Fibroblast of lung (primary cell): Measurements from ENCODE around the gene RPL37A. TPM values are rescaled to one million over a fixed set of nuclear protein-coding genes. Genes with fewer than 3 reads are reported as not detected.

Source experiments
- DNase-seq, 2 donors: peaks; one replicate each; pipeline versions ENCODE4 v3.0.0 to v3.0.0-alpha.2; 2010; ENCODE audit warnings: low read depth in 2 of 2
- H2AFZ ChIP-seq: 2 replicates; pipeline ENCODE4 v1.5.1; 2012; ENCODE audit warnings: low read length, control low read depth, inconsistent platforms
- H3K27ac ChIP-seq: 2 replicates; pipeline ENCODE4 v1.5.1; 2011; ENCODE audit warnings: low read length, control low read depth; ENCODE audit not compliant: insufficient read depth
- H3K27me3 ChIP-seq: 2 replicates; pipeline ENCODE4 v1.5.1; 2011; ENCODE audit warnings: mild to moderate bottlenecking, low read length; ENCODE audit not compliant: control insufficient read depth, insufficient read depth
- H3K36me3 ChIP-seq: 2 replicates; pipeline ENCODE4 v1.5.1; 2011; ENCODE audit warnings: low read length; ENCODE audit not compliant: control insufficient read depth, insufficient read depth
- H3K4me1 ChIP-seq: 2 replicates; pipeline ENCODE4 v1.5.1; 2011; ENCODE audit warnings: low read length; ENCODE audit not compliant: control insufficient read depth, insufficient read depth; ENCODE audit errors: extremely low read depth
- H3K4me2 ChIP-seq: 2 replicates; pipeline ENCODE4 v1.5.1; 2011; ENCODE audit warnings: low read length, control low read depth; ENCODE audit not compliant: insufficient read depth; ENCODE audit errors: extremely low read depth
- H3K4me3 ChIP-seq, 4 experiments: fragments of 200-600 bp in 1 of 4; sonication (generic) in 1 of 4; replicated peaks in 1 of 4; 2 replicates each; pipeline ENCODE4 v1.5.1; 2011 to 2016; ENCODE audit warnings: low read length in 4 of 4, low read depth in 3 of 4, mild to moderate bottlenecking in 3 of 4, control low read depth in 2 of 4, inconsistent platforms in 1 of 4, mixed read lengths in 1 of 4; ENCODE audit not compliant: insufficient read depth in 1 of 4; ENCODE audit errors: control extremely low read depth in 1 of 4
- H3K79me2 ChIP-seq: 2 replicates; pipeline ENCODE4 v1.5.1; 2012; ENCODE audit warnings: mild to moderate bottlenecking, low read length, inconsistent platforms; ENCODE audit not compliant: control insufficient read depth, insufficient read depth
- H3K9ac ChIP-seq: 2 replicates; pipeline ENCODE4 v1.5.1; 2011; ENCODE audit warnings: mild to moderate bottlenecking, low read length, control low read depth; ENCODE audit not compliant: insufficient read depth
- H3K9me3 ChIP-seq: 2 replicates; pipeline ENCODE4 v1.5.1; 2012; ENCODE audit warnings: low read depth, low read length; ENCODE audit not compliant: control insufficient read depth, insufficient read depth
- H4K20me1 ChIP-seq: 2 replicates; pipeline ENCODE4 v1.5.1; 2011; ENCODE audit warnings: low read length; ENCODE audit not compliant: control insufficient read depth, insufficient read depth; ENCODE audit errors: extremely low read depth
- EZH2 ChIP-seq: IDR thresholded peaks from 2 replicates; pipeline ENCODE4 v1.5.1; 2012; ENCODE audit warnings: low read length, control low read depth, mild to moderate bottlenecking; ENCODE audit errors: missing control alignments
- polyA plus RNA-seq, 2 donors: library from polyadenylated mRNA; depleted of rRNA in 1 of 2; stranded (reverse) in 1 of 2; unstranded in 1 of 2; fragments of >200 nt; gene quantifications; 2 replicates each; pipeline ENCODE4 v1.2.1, GENCODE V29; 2011 to 2012; ENCODE audit warnings: missing spikeins in 1 of 2
- total RNA-seq: library from RNA; depleted of rRNA; stranded (reverse); fragments of >200 nt; gene quantifications from 2 replicates; pipeline ENCODE4 v1.2.1, GENCODE V29; 2014
- TF ChIP-seq, protein P1 (sequence below), 2 donors: IDR thresholded peaks in 1 of 2; conservative IDR thresholded peaks in 1 of 2; 1 replicate in 1 of 2; 2 replicates in 1 of 2; pipeline ENCODE4 v1.5.1; 2011 to 2012; ENCODE audit warnings: low read length in 2 of 2, control low read depth in 1 of 2, inconsistent platforms in 1 of 2, low read depth in 1 of 2, mild to moderate bottlenecking in 1 of 2

RPL37A gene
- total and polyA plus RNA-seq, 2 donors (not counting 1 experiment from before 2014, with no cell fraction given) = 1,688 to 3,233 TPM

DNA sequence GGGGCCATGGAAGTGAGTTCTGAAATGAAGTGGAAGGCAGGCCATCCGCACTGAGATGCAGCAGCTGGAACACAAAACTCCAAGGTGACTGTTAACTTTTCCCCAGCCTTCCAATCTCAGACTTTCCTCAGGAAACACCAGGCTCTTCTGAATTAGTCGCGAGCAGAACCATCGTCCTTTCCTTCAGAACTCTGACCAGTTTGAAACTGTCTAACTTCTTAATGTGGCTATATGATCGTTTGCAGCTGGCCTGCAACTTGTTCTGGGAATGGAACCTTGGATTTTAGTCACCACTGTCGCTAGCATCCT is 620 bp upstream of the RPL37A start:
- Histone ChIP-seq H3K4me3 (peak overlapping the region; percentile 80 to 95 (median 92)), H2AFZ (peak overlapping the region; percentile 94), H3K27ac (peak overlapping the region; percentile 82), H3K27me3 (no peaks in the 10 kb centered on the region), H3K36me3 (peaks cover 18% of the 10 kb centered on the region), H3K9ac (peak overlapping the region; percentile 58), H3K4me1 (peaks cover 9% of the 10 kb centered on the region), H3K4me2 (peak overlapping the region; percentile 87), H4K20me1 (peaks cover 2% of the 10 kb centered on the region), H3K79me2 (peaks cover 46% of the 10 kb centered on the region), H3K9me3 (no peaks in the 10 kb centered on the region)
- no peak for TF ChIP-seq EZH2
- TF ChIP-seq, protein P1, sequence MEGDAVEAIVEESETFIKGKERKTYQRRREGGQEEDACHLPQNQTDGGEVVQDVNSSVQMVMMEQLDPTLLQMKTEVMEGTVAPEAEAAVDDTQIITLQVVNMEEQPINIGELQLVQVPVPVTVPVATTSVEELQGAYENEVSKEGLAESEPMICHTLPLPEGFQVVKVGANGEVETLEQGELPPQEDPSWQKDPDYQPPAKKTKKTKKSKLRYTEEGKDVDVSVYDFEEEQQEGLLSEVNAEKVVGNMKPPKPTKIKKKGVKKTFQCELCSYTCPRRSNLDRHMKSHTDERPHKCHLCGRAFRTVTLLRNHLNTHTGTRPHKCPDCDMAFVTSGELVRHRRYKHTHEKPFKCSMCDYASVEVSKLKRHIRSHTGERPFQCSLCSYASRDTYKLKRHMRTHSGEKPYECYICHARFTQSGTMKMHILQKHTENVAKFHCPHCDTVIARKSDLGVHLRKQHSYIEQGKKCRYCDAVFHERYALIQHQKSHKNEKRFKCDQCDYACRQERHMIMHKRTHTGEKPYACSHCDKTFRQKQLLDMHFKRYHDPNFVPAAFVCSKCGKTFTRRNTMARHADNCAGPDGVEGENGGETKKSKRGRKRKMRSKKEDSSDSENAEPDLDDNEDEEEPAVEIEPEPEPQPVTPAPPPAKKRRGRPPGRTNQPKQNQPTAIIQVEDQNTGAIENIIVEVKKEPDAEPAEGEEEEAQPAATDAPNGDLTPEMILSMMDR (conservative IDR thresholded peaks at IDR 0.05 in 1 of 2, IDR thresholded peaks at IDR 0.05 in 1 of 2; ENCODE audit: low read depth in 1 of 2, low read length in 2 of 2) = no peak
- DNase-seq = peak in 1 of 2 donors; percentile 37

DNA sequence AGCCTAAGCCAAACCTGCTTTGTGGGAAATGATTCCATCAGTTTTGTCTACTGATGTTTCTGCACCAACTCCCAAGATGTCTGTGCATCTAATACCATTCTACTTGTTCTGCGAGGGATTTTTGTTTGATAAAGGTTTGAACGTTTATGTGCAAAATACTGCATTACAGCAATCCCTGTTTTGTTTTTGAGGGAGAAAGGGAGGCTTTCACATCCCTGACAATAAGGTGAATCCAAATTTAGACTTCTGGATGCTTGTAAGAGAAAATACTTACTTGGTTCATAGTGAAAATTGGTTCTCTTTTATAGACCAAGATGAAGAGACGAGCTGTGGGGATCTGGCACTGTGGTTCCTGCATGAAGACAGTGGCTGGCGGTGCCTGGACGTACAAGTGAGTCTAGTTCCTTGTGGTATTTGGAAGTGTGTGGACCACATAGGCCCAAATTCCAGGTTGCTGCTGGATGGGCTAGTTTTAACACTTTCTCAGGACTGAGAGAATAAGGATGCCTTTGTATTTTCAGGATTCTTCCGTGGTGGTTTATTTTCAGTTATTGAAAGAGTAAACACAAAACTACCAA is 1.1 kb downstream of the RPL37A start:
- H2AFZ ChIP-seq = no peak overlapping the region
- TF ChIP-seq EZH2 = no peak
- TF ChIP-seq, protein P1 (conservative IDR thresholded peaks at IDR 0.05 in 1 of 2, IDR thresholded peaks at IDR 0.05 in 1 of 2; ENCODE audit: low read depth in 1 of 2, low read length in 2 of 2) = no peak
- peak overlapping the region; percentile 82 for H3K27ac ChIP-seq
- peaks cover 2% of the 10 kb centered on the region for H4K20me1 ChIP-seq
- H3K4me3 ChIP-seq = peak overlapping the region; percentile 80 to 95 (median 92)
- no peaks in the 10 kb centered on the region for H3K27me3 ChIP-seq
- peak overlapping the region; percentile 90 for H3K9ac ChIP-seq
- H3K79me2 ChIP-seq = peaks cover 47% of the 10 kb centered on the region
- H3K4me2 ChIP-seq = peak overlapping the region; percentile 77
- peaks cover 8% of the 10 kb centered on the region for H3K4me1 ChIP-seq
- H3K36me3 ChIP-seq = peaks cover 26% of the 10 kb centered on the region
- DNase-seq = peak in 1 of 2 donors; percentile 25
- no peaks in the 10 kb centered on the region for H3K9me3 ChIP-seq

DNA sequence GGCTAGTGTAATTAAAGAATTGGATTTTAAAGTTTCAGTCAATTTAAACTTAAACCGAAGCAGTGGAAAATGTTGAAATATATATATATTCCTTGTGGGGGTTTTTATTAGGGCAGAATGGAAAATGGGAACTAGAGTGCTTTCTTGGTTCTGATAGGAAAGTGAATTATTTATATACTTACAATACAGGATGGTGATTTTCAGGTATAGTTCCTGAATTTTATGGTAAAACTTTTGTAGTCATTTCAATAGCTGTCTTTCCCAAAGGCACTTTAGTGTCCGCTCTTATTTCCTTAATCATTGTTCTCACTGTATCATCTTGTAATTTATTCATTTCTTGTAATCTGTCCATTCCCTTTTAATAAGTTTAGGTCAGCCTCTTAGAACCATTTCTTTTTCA is 1.9 kb downstream of the RPL37A start:
- Histone ChIP-seq H3K9me3 (no peaks in the 10 kb centered on the region), H3K36me3 (peaks cover 26% of the 10 kb centered on the region), H3K27me3 (no peaks in the 10 kb centered on the region), H3K4me2 (peak overlapping the region; percentile 77), H4K20me1 (peaks cover 2% of the 10 kb centered on the region), H3K79me2 (peaks cover 47% of the 10 kb centered on the region), H2AFZ (no peak overlapping the region), H3K4me3 (peak overlapping the region; percentile 80 to 95 (median 92)), H3K4me1 (peaks cover 8% of the 10 kb centered on the region), H3K9ac (no peak overlapping the region), H3K27ac (no peak overlapping the region)
- TF ChIP-seq, protein P1 (conservative IDR thresholded peaks at IDR 0.05 in 1 of 2, IDR thresholded peaks at IDR 0.05 in 1 of 2; ENCODE audit: low read depth in 1 of 2, low read length in 2 of 2) = no peak
- no peak for TF ChIP-seq EZH2
- no peak for DNase-seq
